GM18909 (cell line): ENCODE data around the gene CLDN7.

Experiments used
- ATAC-seq: cut with Tn5 transposase; IDR thresholded peaks from one replicate; pipeline ENCODE4 v1.9.1; 2021; ENCODE audit warnings: mild to moderate bottlenecking; ENCODE audit not compliant: unreplicated experiment, poor library complexity

Gene CLDN7

GRCh38 chr17:7289256-7290032 lies 27.2 kb upstream of the CLDN7 start:
- no peak for ATAC-seq

GRCh38 chr17:7285679-7286078 lies 23.4 kb upstream of the CLDN7 start:
- ATAC-seq, result no peak

- ATAC-seq, result no peak
These were observed 22.6 kb upstream of the CLDN7 start for GRCh38 chr17:7284911-7285310.

- ATAC-seq, result no peak
These were observed 21.4 kb upstream of the CLDN7 start for GRCh38 chr17:7283471-7284216.

- no peak for ATAC-seq
These were observed 20.6 kb upstream of the CLDN7 start for GRCh38 chr17:7282752-7283321.

GRCh38 chr17:7281953-7282751 lies 19.9 kb upstream of the CLDN7 start:
- ATAC-seq, result no peak

- peak; percentile 66 for ATAC-seq
These were observed 19.0 kb upstream of the CLDN7 start, which contains the start of gene SLC2A4 for GRCh38 chr17:7281074-7281952. Gene SLC2A4, plus strand, starts transcription at chr17:7281718. Its CDS starts 217 bp downstream, at chr17:7281935.

- peak; percentile 56 for ATAC-seq
These were observed 18.3 kb upstream of the CLDN7 start for GRCh38 chr17:7280519-7281073.

- no peak for ATAC-seq
These were observed 17.2 kb upstream of the CLDN7 start for GRCh38 chr17:7279448-7279847.

- ATAC-seq, result no peak
These were observed 4.5 kb upstream of the CLDN7 start for GRCh38 chr17:7266784-7267183.

- no peak for ATAC-seq
These were observed 1.5 kb upstream of the CLDN7 start for GRCh38 chr17:7263801-7264078.

- no peak for ATAC-seq
These were observed 890 bp upstream of the CLDN7 start for GRCh38 chr17:7262935-7263800.

GRCh38 chr17:7261379-7262191 lies 693 bp downstream of the CLDN7 start:
- ATAC-seq, result no peak

- ATAC-seq, result no peak
These were observed 1.5 kb downstream of the CLDN7 start for GRCh38 chr17:7260651-7261378.

GRCh38 chr17:7260151-7260550 lies 2.1 kb downstream of the CLDN7 start:
- ATAC-seq, result no peak

GRCh38 chr17:7259555-7259889 lies 2.8 kb downstream of the CLDN7 start:
- no peak for ATAC-seq
